Limb (tissue), 2 donors: ENCODE results near the gene GRAMD1A.
A peak's percentile ranks its signal among the peaks of the same experiment; 100 is the strongest.
"Not testable (repeated sequence)": the region's sequence is repeated elsewhere in the genome, so short reads cannot be mapped to it uniquely, and the experiment has no call there.

Experiments
- DNase-seq, 2 donors: peaks; one replicate each; pipeline ENCODE4 v3.0.0-alpha.2; 2016; ENCODE audit errors: extremely low spot score in 2 of 2

Gene GRAMD1A

GRCh38 chr19:34999498-35000337, at the start of gene GRAMD1A:
TSS of gene GRAMD1A (plus strand) at chr19:35000323. CDS start at chr19:35000479, 156 bp downstream.
- peak; percentile 86 to 93 for DNase-seq

GRCh38 chr19:34953092-34953491, 47.0 kb upstream of the GRAMD1A start:
- DNase-seq, result no peak

GRCh38 chr19:34957830-34958751, 42.0 kb upstream of the GRAMD1A start:
- DNase-seq, result no peak

GRCh38 chr19:34959021-34959420, 41.1 kb upstream of the GRAMD1A start:
- no peak for DNase-seq

- no peak for DNase-seq
Observed at GRCh38 chr19:34960103-34960805, 39.9 kb upstream of the GRAMD1A start.

- DNase-seq, result no peak
Observed at GRCh38 chr19:34960940-34961679, 39.0 kb upstream of the GRAMD1A start.

GRCh38 chr19:34961775-34962686, 38.1 kb upstream of the GRAMD1A start:
- no peak for DNase-seq

GRCh38 chr19:34962687-34963572, 37.2 kb upstream of the GRAMD1A start:
- peak in 1 of 2 donors; percentile 32 for DNase-seq

GRCh38 chr19:34963573-34964406, 36.3 kb upstream of the GRAMD1A start, which contains the start of gene ZNF792:
TSS of gene ZNF792 (minus strand) at chr19:34964229. CDS start at chr19:34963662, 567 bp downstream.
- DNase-seq, result peak; percentile 58 to 76

- DNase-seq, result no peak
Observed at GRCh38 chr19:34964598-34964997, 35.5 kb upstream of the GRAMD1A start.

- not testable (repeated sequence) for DNase-seq
Observed at GRCh38 chr19:34965505-34965904, 34.6 kb upstream of the GRAMD1A start.

GRCh38 chr19:34967551-34967950, 32.6 kb upstream of the GRAMD1A start:
- DNase-seq, result no peak

GRCh38 chr19:34969721-34970120, 30.4 kb upstream of the GRAMD1A start:
- DNase-seq, result no peak

- not testable (repeated sequence) for DNase-seq
Observed at GRCh38 chr19:34970185-34970780, 29.8 kb upstream of the GRAMD1A start.

- no peak for DNase-seq
Observed at GRCh38 chr19:34972163-34972705, 27.9 kb upstream of the GRAMD1A start.

- no peak for DNase-seq
Observed at GRCh38 chr19:34974646-34975045, 25.5 kb upstream of the GRAMD1A start.

- DNase-seq, result no peak
Observed at GRCh38 chr19:34975056-34975455, 25.1 kb upstream of the GRAMD1A start.
